Right atrium auricular region (tissue), 2 donors: ENCODE data around the gene TMF1. TPM values are rescaled to one million over a fixed set of nuclear protein-coding genes. Genes with fewer than 3 reads are reported as not detected.
A peak's percentile ranks its signal among the peaks of the same experiment; 100 is the strongest.

ENCODE experiments used
- DNase-seq: peaks from one replicate; pipeline ENCODE4 v3.0.0-alpha.2; 2019; ENCODE audit warnings: low spot score
- H3K27ac ChIP-seq, 2 donors: fragments of 200-600 bp; sonication (generic); 1 replicate in 1 of 2; 2 replicates in 1 of 2; pipeline ENCODE4 v1.5.1; 2016 to 2019
- H3K27me3 ChIP-seq, 2 donors: fragments of 200-600 bp; sonication (generic); one replicate each; pipeline versions ENCODE4 v1.5.1 to v1.6.0; 2017 to 2019
- H3K36me3 ChIP-seq: fragments of 200-600 bp; sonication (generic); one replicate; pipeline ENCODE4 v1.5.1; 2016
- H3K4me1 ChIP-seq, 2 donors: fragments of 200-600 bp; sonication (generic); one replicate each; pipeline versions ENCODE4 v1.5.1 to v1.6.0; 2017 to 2019
- H3K4me3 ChIP-seq, 2 donors: fragments of 200-600 bp; sonication (generic); 1 replicate in 1 of 2; 2 replicates in 1 of 2; pipeline ENCODE4 v1.5.1; 2017 to 2019; ENCODE audit warnings: mild to moderate bottlenecking in 1 of 2, moderate library complexity in 1 of 2
- H3K9me3 ChIP-seq, 2 donors: fragments of 200-600 bp; sonication (generic); one replicate each; pipeline ENCODE4 v1.5.1; 2019
- CTCF ChIP-seq, 2 donors: fragments of 200-600 bp; sonication (generic); IDR thresholded peaks; one replicate each; pipeline ENCODE4 v1.5.1; 2019; ENCODE audit warnings: antibody characterized with exemption in 2 of 2
- microRNA counts, 2 donors: library from miRNA; unstranded; fragments of <30 nt; microRNA quantifications; one replicate each; lab custom pipeline; 2016 to 2017
- microRNA-seq, 2 donors: library from miRNA; unstranded; fragments of <30 nt; microRNA quantifications; one replicate each; pipeline ENCODE4, GENCODE V29; 2016 to 2017; ENCODE audit warnings: borderline number of aligned reads in 2 of 2, borderline replicate concordance in 1 of 2
- total RNA-seq, 2 donors: library from RNA; depleted of rRNA; stranded (reverse); fragments of >200 nt; gene quantifications; one replicate each; pipeline ENCODE4 v1.1.0, GENCODE V29; 2016

The TMF1 gene
- total RNA-seq, 2 donors from 2014 or later, result 15.6 to 21.3 TPM

- no peak for DNase-seq
- peaks cover 30% of the 10 kb centered on the region for H3K36me3 ChIP-seq
- no peak overlapping the region for H3K27ac ChIP-seq
- H3K27me3 ChIP-seq, result no peaks in the 10 kb centered on the region
- no peaks in the 10 kb centered on the region for H3K9me3 ChIP-seq
- H3K4me3 ChIP-seq, result no peak overlapping the region
- no peaks in the 10 kb centered on the region for H3K4me1 ChIP-seq
- no peak for TF ChIP-seq CTCF (IDR thresholded peaks at IDR 0.05)
Measured at GRCh38 chr3:68973639-68974038, 78.5 kb downstream of the TMF1 start.

- H3K4me3 ChIP-seq, result no peak overlapping the region
- TF ChIP-seq CTCF (IDR thresholded peaks at IDR 0.05), result peak in 1 of 2 donors; percentile 69
- DNase-seq, result no peak
- no peaks in the 10 kb centered on the region for H3K4me1 ChIP-seq
- H3K27me3 ChIP-seq, result no peaks in the 10 kb centered on the region
- H3K36me3 ChIP-seq, result peaks cover 19% of the 10 kb centered on the region
- H3K9me3 ChIP-seq, result no peaks in the 10 kb centered on the region
- H3K27ac ChIP-seq, result no peak overlapping the region
Measured at GRCh38 chr3:68972358-68972979, 79.7 kb downstream of the TMF1 start.

MicroRNA genes within 50 kb of the gene (microRNA counts, 767-probe panel; counts per million panel counts)
- microRNA hsa-miR-3136-5p (lab: Ali Mortazavi, UCI), result 0 to 1,767 counts per million in 2 donors

Small RNAs within 50 kb of the gene (microRNA-seq; reads per million reads assigned to microRNA genes)
- 0 to 2.8 reads per million in 2 donors for gene MIR3136

Other genes with a start within 250 kb of the TMF1 start
- not detected for gene TAFA4, start 119.8 kb downstream of the TMF1 start, total RNA-seq
- 10 to 100 TPM; 59.2 to 60.3 TPM for gene EOGT, start 38.6 kb downstream of the TMF1 start, total RNA-seq
- gene UBA3, start 28.0 kb upstream of the TMF1 start, total RNA-seq, result 10 to 100 TPM; 39.9 to 63.5 TPM
- 100 to 1,000 TPM; 172 to 199 TPM for gene ARL6IP5, start 32.6 kb upstream of the TMF1 start, total RNA-seq
- 100 to 1,000 TPM in 1 of 2 donors, 10 to 100 TPM in 1; 33.1 to 110 TPM for gene LMOD3, start 70.3 kb upstream of the TMF1 start, total RNA-seq